BLaER1 (cell line): ENCODE data around the gene HLCS.
"Not testable (repeated sequence)": the region's sequence is repeated elsewhere in the genome, so short reads cannot be mapped to it uniquely, and the experiment has no call there.

ENCODE experiments used
- H3K27ac ChIP-seq: shearing (Covaris generic); formaldehyde crosslinking; 2 replicates; pipeline ENCODE4 v1.8.1; 2022
- H3K27me3 ChIP-seq: shearing (Covaris generic); formaldehyde crosslinking; 2 replicates; pipeline ENCODE4 v1.8.1; 2022
- H3K36me3 ChIP-seq: shearing (Covaris generic); formaldehyde crosslinking; 2 replicates; pipeline ENCODE4 v1.8.1; 2022
- H3K4me1 ChIP-seq: shearing (Covaris generic); formaldehyde crosslinking; 2 replicates; pipeline ENCODE4 v1.8.1; 2022
- H3K4me2 ChIP-seq: shearing (Covaris generic); formaldehyde crosslinking; 2 replicates; pipeline ENCODE4 v1.8.1; 2022
- H3K4me3 ChIP-seq: shearing (Covaris generic); formaldehyde crosslinking; 2 replicates; pipeline ENCODE4 v1.8.1; 2022
- H3K9ac ChIP-seq: shearing (Covaris generic); formaldehyde crosslinking; 2 replicates; pipeline ENCODE4 v1.8.1; 2022
- H3K9me3 ChIP-seq: shearing (Covaris generic); formaldehyde crosslinking; 2 replicates; pipeline ENCODE4 v1.8.1; 2022
- H4K20me1 ChIP-seq: shearing (Covaris generic); formaldehyde crosslinking; 2 replicates; pipeline ENCODE4 v1.8.1; 2022
- Cebpa-rat ChIP-seq: shearing (Covaris generic); IDR thresholded peaks from 2 replicates; pipeline ENCODE4 v1.8.1; 2022

HLCS gene

DNA sequence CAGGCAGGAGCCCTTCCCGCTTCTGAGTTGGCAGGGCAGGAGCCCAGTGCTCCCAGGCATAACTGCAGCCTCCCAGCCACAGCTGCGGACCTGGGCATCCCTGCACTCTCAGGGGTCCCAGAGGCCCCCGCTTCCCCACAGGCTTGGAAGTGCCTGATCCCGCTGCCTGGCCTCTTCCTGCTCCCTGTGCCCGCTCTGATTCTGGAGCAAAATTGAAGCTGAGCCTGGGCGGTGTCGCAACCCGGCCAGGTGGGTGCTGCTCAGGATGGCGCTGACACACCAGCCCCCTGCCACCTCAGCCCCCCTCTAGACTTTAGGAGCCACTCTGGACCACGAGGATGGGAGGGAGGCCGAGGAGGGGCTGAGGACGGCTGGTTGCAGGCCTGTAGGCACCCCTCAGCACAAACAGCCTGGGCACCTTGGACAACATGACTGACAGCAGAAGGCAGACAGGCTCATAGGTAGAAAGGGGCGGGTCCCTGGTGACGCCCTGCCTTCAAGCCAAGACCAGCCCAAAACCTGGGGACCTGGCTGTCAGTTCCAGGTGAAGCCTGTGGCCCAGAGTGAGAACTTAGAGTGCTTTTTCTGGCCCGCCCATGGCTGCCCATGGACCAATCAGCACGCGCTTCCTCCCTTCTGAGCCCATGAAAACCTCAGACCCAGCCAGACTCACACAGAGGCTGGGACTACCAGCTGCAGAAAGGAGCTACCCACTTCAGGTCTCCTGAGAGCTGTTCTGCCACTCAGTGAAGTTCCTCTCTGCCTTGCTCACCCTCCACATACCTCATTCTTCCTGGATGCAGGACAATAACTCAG, 7.2 kb downstream of the HLCS start:
- H3K4me3 ChIP-seq = no peak overlapping the region
- TF ChIP-seq Cebpa-rat = no peak

DNA sequence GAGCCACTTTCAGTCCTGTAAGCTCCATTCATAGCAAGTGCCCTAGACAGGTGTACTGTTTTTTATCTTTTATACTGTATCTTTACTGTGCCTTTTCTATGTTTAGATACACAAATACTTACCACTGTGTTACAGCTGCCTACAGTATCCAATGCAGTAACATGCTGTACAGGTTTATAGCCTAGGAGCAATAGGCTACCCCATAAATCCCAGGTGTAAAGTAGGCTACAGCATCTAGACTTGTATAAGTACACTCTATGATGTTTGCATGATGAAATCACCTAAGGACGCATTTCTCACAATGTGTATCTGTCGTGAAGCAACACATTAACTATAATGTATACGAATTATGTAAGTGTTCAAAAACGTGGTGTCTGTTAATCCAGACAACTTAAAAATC, 10.7 kb downstream of the HLCS start:
- no peak overlapping the region for H3K9ac ChIP-seq
- H3K4me3 ChIP-seq = no peak overlapping the region
- peaks cover 38% of the 10 kb centered on the region for H3K36me3 ChIP-seq
- H3K27ac ChIP-seq = no peak overlapping the region
- no peaks in the 10 kb centered on the region for H3K27me3 ChIP-seq
- no peaks in the 10 kb centered on the region for H4K20me1 ChIP-seq
- H3K4me2 ChIP-seq = no peak overlapping the region
- peaks cover 12% of the 10 kb centered on the region for H3K9me3 ChIP-seq
- no peak for TF ChIP-seq Cebpa-rat
- H3K4me1 ChIP-seq = no peaks in the 10 kb centered on the region

More for the DNA sequence above, 7.2 kb downstream of the HLCS start:
- Histone ChIP-seq H3K4me1 (no peaks in the 10 kb centered on the region), H4K20me1 (no peaks in the 10 kb centered on the region), H3K27me3 (no peaks in the 10 kb centered on the region), H3K36me3 (peaks cover 49% of the 10 kb centered on the region), H3K4me2 (no peak overlapping the region), H3K27ac (no peak overlapping the region), H3K9ac (no peak overlapping the region), H3K9me3 (peaks cover 12% of the 10 kb centered on the region)

DNA sequence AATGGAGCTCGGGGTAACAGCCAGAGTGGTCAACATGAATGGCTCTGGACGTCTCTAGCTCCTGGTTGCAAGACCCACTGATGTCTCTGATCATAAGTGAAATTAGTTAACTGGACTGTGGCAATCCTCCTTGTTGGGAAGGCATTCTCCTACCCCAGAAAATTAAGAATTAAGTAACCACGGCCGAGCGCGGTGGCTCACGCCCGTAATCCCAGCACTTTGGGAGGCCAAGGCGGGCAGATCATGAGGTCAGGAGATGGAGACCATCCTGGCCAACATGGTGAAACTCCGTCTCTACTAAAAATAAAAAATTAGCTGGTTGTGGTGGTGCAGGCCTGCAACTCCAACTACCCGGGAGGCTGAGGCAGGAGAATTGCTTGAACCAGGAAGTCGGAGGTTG, 14.1 kb downstream of the HLCS start:
- not testable (repeated sequence) for H3K4me2 ChIP-seq, H3K27ac ChIP-seq, H3K27me3 ChIP-seq, H3K9ac ChIP-seq, H4K20me1 ChIP-seq, H3K4me3 ChIP-seq, H3K9me3 ChIP-seq
- Histone ChIP-seq H3K36me3 (peaks cover 36% of the 10 kb centered on the region), H3K4me1 (peaks cover 11% of the 10 kb centered on the region)

DNA sequence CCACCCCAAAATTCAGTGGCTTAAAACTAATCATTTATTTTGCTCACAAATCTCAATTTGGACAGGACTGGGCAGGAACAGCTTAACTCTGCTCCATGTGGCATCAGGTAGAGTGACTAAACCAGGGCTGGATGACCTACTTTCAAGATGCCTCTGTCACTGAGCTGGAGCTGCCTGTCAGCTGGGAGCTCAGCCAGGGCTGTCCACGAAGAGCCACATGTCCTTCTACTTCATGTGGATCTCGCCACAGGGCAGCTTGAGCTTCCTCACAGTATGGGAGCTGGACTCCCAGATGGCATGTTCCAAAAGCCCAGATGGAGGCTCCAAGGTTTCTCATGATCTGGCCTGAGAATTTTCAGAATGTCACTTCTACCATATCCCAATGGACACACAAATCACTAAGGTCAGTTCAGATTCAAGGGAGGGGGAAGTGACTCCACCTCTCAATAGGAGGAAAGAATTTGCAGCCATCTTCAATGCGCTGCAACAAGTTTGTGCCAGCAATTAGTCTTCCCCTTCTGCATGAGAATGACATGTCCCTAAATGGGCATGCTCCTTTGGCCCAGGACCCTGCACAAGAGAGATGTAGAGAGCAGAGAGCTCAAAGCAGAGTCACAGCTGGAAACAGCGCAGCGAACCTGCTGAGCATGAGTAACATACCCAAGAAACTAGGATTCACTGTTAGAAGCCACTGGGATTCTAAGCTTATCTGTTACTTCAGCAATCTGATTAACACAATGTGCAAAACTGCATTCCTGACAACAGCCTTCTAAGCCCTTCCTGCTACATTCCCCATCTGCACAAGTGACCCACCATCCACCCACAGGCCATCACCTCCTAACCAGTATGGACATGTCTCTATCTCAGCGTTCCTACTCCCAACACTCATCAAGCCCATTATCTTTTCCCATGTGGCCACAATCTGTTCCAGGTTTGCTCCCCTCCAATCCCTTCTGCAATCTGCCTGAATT, 17.0 kb downstream of the HLCS start:
- Histone ChIP-seq H3K4me3 (no peak overlapping the region), H3K4me2 (no peak overlapping the region), H3K27ac (no peak overlapping the region), H3K27me3 (no peaks in the 10 kb centered on the region), H3K9me3 (peaks cover 4% of the 10 kb centered on the region; the same call in 1 of the 2 replicates), H3K9ac (no peak overlapping the region), H4K20me1 (no peaks in the 10 kb centered on the region), H3K4me1 (peaks cover 12% of the 10 kb centered on the region), H3K36me3 (peaks cover 39% of the 10 kb centered on the region)
- TF ChIP-seq Cebpa-rat = no peak

DNA sequence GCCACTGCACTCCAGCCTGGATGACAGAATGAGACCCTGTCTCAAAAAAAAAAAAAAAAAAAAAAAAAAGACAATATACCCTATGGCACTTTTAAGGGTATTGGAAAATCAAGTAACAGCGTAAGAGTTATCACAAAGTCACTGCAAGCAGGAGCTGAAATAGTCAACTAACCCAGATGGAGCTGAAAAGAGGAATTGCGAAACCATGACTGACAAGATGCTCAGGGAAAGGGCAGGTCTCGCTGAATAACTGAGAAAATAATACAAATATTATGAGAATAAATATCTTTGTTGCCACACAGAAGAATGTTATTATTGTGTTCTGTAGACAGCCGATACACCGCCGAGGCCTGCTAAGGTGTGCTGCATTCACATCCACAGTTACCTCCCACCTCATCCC, 17.8 kb downstream of the HLCS start:
- Histone ChIP-seq H4K20me1 (no peaks in the 10 kb centered on the region), H3K27me3 (no peaks in the 10 kb centered on the region), H3K4me2 (no peak overlapping the region), H3K9ac (no peak overlapping the region), H3K27ac (no peak overlapping the region), H3K36me3 (peaks cover 39% of the 10 kb centered on the region), H3K4me1 (peaks cover 12% of the 10 kb centered on the region), H3K4me3 (no peak overlapping the region), H3K9me3 (peaks cover 4% of the 10 kb centered on the region; the same call in 1 of the 2 replicates)
- TF ChIP-seq Cebpa-rat = peak; percentile 55; the same call in 1 of the 2 replicates

DNA sequence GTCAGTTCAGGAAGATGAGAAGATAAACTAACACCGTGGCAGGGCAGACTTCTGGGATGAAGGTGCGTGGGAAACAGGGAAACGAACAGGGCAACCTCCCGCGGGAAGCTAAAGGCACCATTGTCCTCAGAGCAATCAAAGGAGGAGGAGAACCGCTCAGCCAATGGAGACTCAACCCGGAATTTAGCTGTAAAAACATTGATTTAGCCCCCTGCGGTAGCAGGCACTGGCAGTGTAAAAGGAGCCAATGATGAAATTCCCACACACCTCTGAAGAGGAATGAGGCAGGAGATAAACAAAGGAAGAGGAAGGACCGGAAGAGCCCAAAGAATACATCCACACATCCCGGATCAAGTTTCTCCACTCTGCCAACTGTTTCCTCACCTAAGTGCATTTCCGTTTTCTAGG, 19.5 kb downstream of the HLCS start:
- Histone ChIP-seq H3K9ac (no peak overlapping the region), H3K27me3 (no peaks in the 10 kb centered on the region), H3K4me2 (no peak overlapping the region), H3K4me3 (no peak overlapping the region), H3K27ac (no peak overlapping the region), H3K9me3 (peaks cover 4% of the 10 kb centered on the region; the same call in 1 of the 2 replicates), H4K20me1 (no peaks in the 10 kb centered on the region), H3K36me3 (peaks cover 39% of the 10 kb centered on the region), H3K4me1 (peaks cover 12% of the 10 kb centered on the region)
- TF ChIP-seq Cebpa-rat = no peak

DNA sequence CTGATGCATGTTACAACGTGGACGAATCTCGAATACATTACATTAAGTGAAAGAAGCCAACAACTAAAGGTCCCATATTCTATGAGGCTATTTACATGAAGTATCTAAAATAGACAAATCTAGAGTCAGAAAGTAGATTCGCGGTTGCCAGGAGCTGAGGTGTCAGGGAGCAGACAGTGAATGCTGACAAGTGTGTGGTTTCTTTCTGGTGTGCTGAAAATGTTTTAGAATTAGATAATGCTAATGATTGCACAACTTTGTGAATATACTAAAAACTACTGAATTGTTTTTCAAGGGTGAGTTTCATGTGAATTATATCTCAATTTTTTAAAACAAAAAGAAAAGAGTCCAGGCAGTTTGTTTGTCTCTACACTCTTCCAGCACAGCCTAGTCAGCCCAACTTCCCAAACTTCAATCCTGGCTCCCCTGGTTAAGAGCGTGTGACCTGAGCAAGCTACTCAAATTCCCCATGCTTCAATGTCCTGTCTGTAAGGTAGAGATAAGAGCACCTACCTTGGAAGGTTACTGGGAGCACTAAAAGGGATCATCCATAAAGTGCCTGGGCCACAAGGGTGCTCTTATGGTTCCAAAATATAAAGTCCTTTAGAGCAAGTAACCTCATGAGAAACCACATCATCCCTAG, 20.9 kb downstream of the HLCS start:
- Histone ChIP-seq H3K4me2 (no peak overlapping the region), H3K4me1 (peaks cover 12% of the 10 kb centered on the region)
- peak; percentile 22; the same call in 1 of the 2 replicates for TF ChIP-seq Cebpa-rat

DNA sequence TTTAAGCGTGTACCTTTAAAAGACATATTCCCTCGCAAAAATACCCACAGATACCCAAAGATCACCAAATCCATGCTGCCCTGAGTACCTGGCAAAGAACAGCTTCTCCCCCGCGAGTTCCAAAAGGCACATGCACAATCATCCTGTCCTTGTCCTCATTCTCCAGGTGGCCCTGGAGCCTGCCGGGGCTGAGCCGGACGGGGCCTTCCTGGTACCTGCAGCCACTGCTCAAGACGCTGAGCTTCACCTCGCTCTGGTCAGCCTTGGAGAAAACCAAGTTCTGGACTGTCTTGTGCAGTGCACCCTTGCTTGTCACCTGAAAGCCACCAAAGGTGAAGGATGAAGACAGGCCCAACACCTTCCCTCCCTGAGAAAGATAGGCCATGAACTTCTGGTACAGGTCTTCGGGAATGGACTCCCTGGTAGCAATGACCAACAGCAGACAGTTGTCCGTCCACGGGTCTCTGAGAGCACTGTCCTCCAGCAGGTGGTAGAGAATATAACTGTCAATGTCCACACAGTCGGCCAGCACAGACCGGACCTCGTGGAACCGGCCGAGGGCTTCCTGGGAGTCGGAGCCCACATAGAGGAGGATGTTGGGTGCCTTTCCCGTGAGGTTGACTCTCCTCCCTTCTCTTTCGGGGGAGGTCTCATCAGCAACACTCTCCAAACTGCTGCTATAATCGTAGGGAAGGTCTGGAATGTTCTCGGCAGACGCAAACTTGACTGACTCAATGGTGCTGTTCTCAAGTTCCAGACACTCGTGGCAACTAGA, 29.9 kb downstream of the HLCS start:
- no peak for TF ChIP-seq Cebpa-rat
- H3K9ac ChIP-seq = no peak overlapping the region
- peaks cover 43% of the 10 kb centered on the region for H3K36me3 ChIP-seq
- H3K4me3 ChIP-seq = no peak overlapping the region
- H3K4me1 ChIP-seq = no peaks in the 10 kb centered on the region
- H3K27me3 ChIP-seq = no peaks in the 10 kb centered on the region
- no peaks in the 10 kb centered on the region for H4K20me1 ChIP-seq
- H3K4me2 ChIP-seq = no peak overlapping the region
- H3K9me3 ChIP-seq = no peaks in the 10 kb centered on the region
- H3K27ac ChIP-seq = no peak overlapping the region

More for the DNA sequence above, 20.9 kb downstream of the HLCS start:
- Histone ChIP-seq H3K27ac (no peak overlapping the region), H3K27me3 (no peaks in the 10 kb centered on the region), H3K9me3 (peaks cover 4% of the 10 kb centered on the region; the same call in 1 of the 2 replicates), H3K9ac (no peak overlapping the region), H3K36me3 (peaks cover 46% of the 10 kb centered on the region), H3K4me3 (no peak overlapping the region), H4K20me1 (no peaks in the 10 kb centered on the region)

DNA sequence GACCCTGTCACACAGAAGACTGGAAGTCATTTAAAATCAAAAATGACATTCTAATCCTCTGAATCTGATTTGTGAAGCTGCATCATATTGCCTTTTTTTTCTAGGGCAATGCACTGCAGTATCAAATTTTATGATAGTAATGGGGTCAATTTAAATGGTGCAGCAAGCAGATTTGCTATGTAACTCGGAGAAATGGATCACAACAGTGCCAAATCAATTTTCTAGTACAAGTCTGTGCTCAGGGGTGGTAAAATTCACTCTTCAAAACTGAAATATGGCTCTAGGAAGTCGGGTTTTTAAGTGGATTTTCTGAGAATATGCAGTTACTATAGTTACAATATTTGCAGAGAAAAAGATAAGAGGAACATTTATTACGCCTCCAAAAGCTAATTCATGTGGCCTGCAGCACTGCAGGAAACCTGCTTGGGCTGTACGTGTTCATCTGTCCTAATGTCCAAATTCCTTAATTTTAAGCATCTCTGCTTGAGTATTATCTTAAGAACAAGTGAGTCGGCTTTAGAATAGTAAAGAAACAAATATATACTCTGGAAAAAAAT, 31.5 kb downstream of the HLCS start:
- H3K27ac ChIP-seq = no peak overlapping the region
- no peak overlapping the region for H3K4me3 ChIP-seq
- H3K4me1 ChIP-seq = no peaks in the 10 kb centered on the region
- peaks cover 41% of the 10 kb centered on the region for H3K36me3 ChIP-seq
- H3K27me3 ChIP-seq = no peaks in the 10 kb centered on the region
- H3K9me3 ChIP-seq = no peaks in the 10 kb centered on the region
- TF ChIP-seq Cebpa-rat = no peak
- H4K20me1 ChIP-seq = no peaks in the 10 kb centered on the region
- no peak overlapping the region for H3K9ac ChIP-seq
- H3K4me2 ChIP-seq = no peak overlapping the region
